HepG2 (cell line): ENCODE measurements around the gene EPHB3. TPM values are rescaled to one million over a fixed set of nuclear protein-coding genes. Genes with fewer than 3 reads are reported as not detected.
A peak's percentile ranks its signal among the peaks of the same experiment; 100 is the strongest.

ENCODE experiments used
- ATAC-seq: fragments of 200-7000 bp; cut with Tn5 transposase; 3 replicates; pipeline ENCODE4 v1.9.1; 2020; ENCODE audit warnings: mild to moderate bottlenecking, moderate library complexity
- BruUV-seq: library from RNA; stranded (reverse); fragments of 400-500 nt; replicated peaks from 2 replicates; lab custom pipeline; 2021; lab: Mats Ljungman, UMichigan
- CTCF ChIA-PET: fragments of 300-600 bp; formaldehyde crosslinking; extraction: SDS; loops from one replicate; lab custom pipeline; 2021; ENCODE audit warnings: low total read pairs, inconsistent platforms, low intra/inter-chr PET ratio; lab: Yijun Ruan, JAX
- POLR2A ChIA-PET: fragments of 350-600 bp; sonication (Branson Sonifier 250); formaldehyde crosslinking; loops from one replicate; lab custom pipeline; 2020; ENCODE audit warnings: antibody characterized with exemption, inconsistent platforms; lab: Yijun Ruan, JAX
- DNase-seq: peaks from one replicate; pipeline ENCODE4 v3.0.0-alpha.2; 2015; ENCODE audit warnings: low spot score
- FAIRE-seq: peaks from 3 replicates; lab custom pipeline; 2011; peaks lifted over from hg19 to GRCh38; lab: Jason Lieb, UNC
- H2AFZ ChIP-seq: one replicate; pipeline ENCODE4 v1.6.1; 2011; ENCODE audit warnings: low read length, inconsistent platforms
- H3K27ac ChIP-seq: fragments of 300-600 bp; 3 replicates; pipeline ENCODE4 v1.8.0; 2011; ENCODE audit warnings: mixed run types, mild to moderate bottlenecking, mixed read lengths, low read length, inconsistent platforms; ENCODE audit not compliant: insufficient read depth; ENCODE audit errors: extremely low read length
- H3K27me3 ChIP-seq, 2 experiments: fragments of 200-600 bp in 1 of 2; 2 replicates in 1 of 2; 3 replicates in 1 of 2; pipeline versions ENCODE4 v1.6.0 to v1.8.0; 2011; ENCODE audit warnings: low read length in 2 of 2, mild to moderate bottlenecking in 2 of 2, moderate library complexity in 2 of 2, inconsistent platforms in 1 of 2; ENCODE audit not compliant: insufficient read depth in 2 of 2, control insufficient read depth in 1 of 2
- H3K36me3 ChIP-seq, 2 experiments: fragments of 200-600 bp in 1 of 2; replicated peaks in 1 of 2; 2 replicates in 1 of 2; 3 replicates in 1 of 2; pipeline versions ENCODE4 v1.5.1 to v1.8.0; 2011; ENCODE audit warnings: low read length in 2 of 2, inconsistent platforms in 1 of 2; ENCODE audit not compliant: insufficient read depth in 2 of 2, control insufficient read depth in 1 of 2
- H3K4me1 ChIP-seq: 2 replicates; pipeline ENCODE4 v1.5.1; 2012; ENCODE audit warnings: low read length, inconsistent platforms; ENCODE audit not compliant: insufficient read depth
- H3K4me2 ChIP-seq: 2 replicates; pipeline ENCODE4 v1.6.0; 2011; ENCODE audit warnings: low read depth, low read length, inconsistent platforms
- H3K4me3 ChIP-seq, 3 experiments: fragments of 200-600 bp in 1 of 3; sonication (generic), shearing (Covaris generic) in 1 of 3; replicated peaks in 1 of 3; 2 replicates each; pipeline ENCODE4 v1.5.1; 2011 to 2016; ENCODE audit warnings: low read length in 3 of 3, inconsistent platforms in 2 of 3, low read depth in 2 of 3, mild to moderate bottlenecking in 2 of 3, control low read depth in 1 of 3, mixed read lengths in 1 of 3; ENCODE audit not compliant: insufficient read depth in 1 of 3
- H3K79me2 ChIP-seq: one replicate; pipeline ENCODE4 v1.6.1; 2011; ENCODE audit warnings: low read length, inconsistent platforms; ENCODE audit not compliant: insufficient read depth
- H3K9ac ChIP-seq: 2 replicates; pipeline ENCODE4 v1.6.0; 2011; ENCODE audit warnings: mild to moderate bottlenecking, low read depth, low read length, inconsistent platforms; ENCODE audit not compliant: insufficient read depth
- H3K9me3 ChIP-seq: 2 replicates; pipeline ENCODE4 v1.5.1; 2012; ENCODE audit warnings: mild to moderate bottlenecking, low read length
- H4K20me1 ChIP-seq: 2 replicates; pipeline ENCODE4 v1.6.0; 2011; ENCODE audit warnings: inconsistent platforms, mild to moderate bottlenecking, low read length, moderate library complexity; ENCODE audit not compliant: insufficient read depth
- MAFF ChIP-seq: IDR thresholded peaks from 2 replicates; pipeline ENCODE4 v1.6.1; 2011; ENCODE audit warnings: low read depth, low read length, improper control_type of control experiment
- POLR2AphosphoS5 ChIP-seq: IDR thresholded peaks from 2 replicates; pipeline ENCODE4 v1.6.1; 2012; ENCODE audit warnings: low read depth, low read length
- TBX2 ChIP-seq: sonication (generic); formaldehyde crosslinking; IDR thresholded peaks from 2 replicates; pipeline ENCODE4 v1.5.0; 2020; ENCODE audit warnings: missing genetic modification reagents, mild to moderate bottlenecking, borderline replicate concordance
- ZKSCAN1 ChIP-seq: fragments of 150-350 bp; IDR thresholded peaks from 2 replicates; pipeline ENCODE4 v1.6.1; 2014; ENCODE audit warnings: low read length
- ZNF441 ChIP-seq: sonication (generic); formaldehyde crosslinking; IDR thresholded peaks from 2 replicates; pipeline ENCODE4 v1.7.0; 2021; ENCODE audit warnings: missing genetic modification reagents, borderline replicate concordance
- ZNF660 ChIP-seq: sonication (generic); formaldehyde crosslinking; IDR thresholded peaks from 2 replicates; pipeline ENCODE4 v1.5.1; 2020; ENCODE audit warnings: mild to moderate bottlenecking, low read depth, missing genetic modification reagents, borderline replicate concordance
- ZNF879 ChIP-seq: sonication (generic); formaldehyde crosslinking; IDR thresholded peaks from 2 replicates; pipeline ENCODE4 v1.8.1; 2023; ENCODE audit warnings: missing genetic modification reagents
- WGBS: methylation state at CpG from one replicate; pipeline ENCODE4 v1.1.6; 2017; ENCODE audit warnings: low lambda C conversion rate; 5-methylcytosine and 5-hydroxymethylcytosine counted together
- in situ Hi-C: cut with HindIII; loops from 2 replicates; pipeline ENCODE4 v1.10.0; 2017; ENCODE audit warnings: low pct_unique_long_range_greater_than_20kb; ENCODE audit not compliant: extremely low pct_ligation_motif_present
- intact Hi-C: fragments of 100-400 bp; cut with micrococcal nuclease; formaldehyde crosslinking; loops from one replicate; pipeline ENCODE4 v1.10.0; 2022; ENCODE audit not compliant: unreplicated experiment
- polyA plus RNA-seq, 8 experiments: library from polyadenylated mRNA; depleted of rRNA in 3 of 8; stranded (reverse) in 7 of 8; unstranded in 1 of 8; fragments of >200 nt; fragmentation: Illumina TruSeq in 4 of 8; extraction: Trizol in 4 of 8; gene quantifications; 2 replicates each; pipeline versions ENCODE4 v1.2.1 to v1.2.3, GENCODE V29; 2011 to 2016; ENCODE audit warnings: low read depth in 4 of 8, missing spikeins in 1 of 8, mixed read lengths in 1 of 8; ENCODE audit not compliant: insufficient read depth in 1 of 8
- total RNA-seq, 5 experiments: library from RNA; depleted of rRNA; stranded (reverse); fragments of >200 nt; fragmentation: Illumina TruSeq; extraction: Trizol; gene quantifications; 2 replicates each; pipeline ENCODE4 v1.2.3, GENCODE V29; 2016; ENCODE audit warnings: low read depth in 1 of 5
- TF ChIP-seq, protein P1 (sequence below): sonication (generic); formaldehyde crosslinking; IDR thresholded peaks from 2 replicates; pipeline ENCODE4 v1.4.0; 2020; ENCODE audit warnings: mild to moderate bottlenecking, missing genetic modification reagents

EPHB3 gene
- total and polyA plus RNA-seq, 2 of the 13 experiments (the other 11 are each of a cell fraction or from before 2014, with no cell fraction given) = 0.01 TPM; not detected in 1

DNA sequence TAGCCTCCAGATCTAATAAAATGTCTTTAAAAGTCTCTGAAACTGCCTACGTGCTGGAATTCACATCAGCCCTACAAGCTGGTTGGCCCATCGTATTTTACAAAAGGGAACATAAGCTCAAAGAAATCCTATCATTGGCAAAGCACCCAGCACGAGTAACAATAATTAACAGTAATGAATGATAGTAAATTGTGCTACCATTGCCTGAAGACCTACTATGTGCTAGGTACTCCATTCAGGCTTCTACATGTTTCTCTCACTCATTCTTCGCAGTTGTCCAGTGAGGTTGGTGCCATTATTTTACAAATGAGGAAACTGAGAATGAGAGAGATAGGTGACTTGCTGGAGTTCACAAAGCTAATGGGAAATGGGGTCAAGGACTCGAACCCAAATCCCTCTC lies 7.1 kb upstream of the EPHB3 start:
- intact Hi-C loops = no loop called here
- no peak for FAIRE-seq
- H3K4me2 ChIP-seq = no peak overlapping the region
- no peak for DNase-seq
- no peak for ATAC-seq
- H3K4me3 ChIP-seq = no peak overlapping the region
- H4K20me1 ChIP-seq = no peaks in the 10 kb centered on the region
- no peaks in the 10 kb centered on the region for H3K9me3 ChIP-seq
- no peak overlapping the region for H3K27ac ChIP-seq
- 27% methylated on average over 5 of the region's 5 CpGs for WGBS
- peaks cover 8% of the 10 kb centered on the region for H3K4me1 ChIP-seq
- CTCF ChIA-PET = no interaction called here
- in situ Hi-C loops = no loop called here
- H3K36me3 ChIP-seq = no peaks in the 10 kb centered on the region
- no TSS peak for BruUV-seq
- H3K27me3 ChIP-seq = peaks cover 6 to 81% of the 10 kb centered on the region in 2 experiments
- H3K9ac ChIP-seq = no peak overlapping the region
- H3K79me2 ChIP-seq = no peaks in the 10 kb centered on the region
- TF ChIP-seq TBX2 (no peak), POLR2AphosphoS5 (no peak), ZNF879 (CRISPR knock-in tag) (no peak), MAFF (no peak), ZKSCAN1 (peak; percentile 65; the same call in 1 of the 2 replicates), ZNF441 (CRISPR knock-in tag) (no peak), ZNF660 (CRISPR knock-in tag) (no peak)
- TF ChIP-seq, protein P1, sequence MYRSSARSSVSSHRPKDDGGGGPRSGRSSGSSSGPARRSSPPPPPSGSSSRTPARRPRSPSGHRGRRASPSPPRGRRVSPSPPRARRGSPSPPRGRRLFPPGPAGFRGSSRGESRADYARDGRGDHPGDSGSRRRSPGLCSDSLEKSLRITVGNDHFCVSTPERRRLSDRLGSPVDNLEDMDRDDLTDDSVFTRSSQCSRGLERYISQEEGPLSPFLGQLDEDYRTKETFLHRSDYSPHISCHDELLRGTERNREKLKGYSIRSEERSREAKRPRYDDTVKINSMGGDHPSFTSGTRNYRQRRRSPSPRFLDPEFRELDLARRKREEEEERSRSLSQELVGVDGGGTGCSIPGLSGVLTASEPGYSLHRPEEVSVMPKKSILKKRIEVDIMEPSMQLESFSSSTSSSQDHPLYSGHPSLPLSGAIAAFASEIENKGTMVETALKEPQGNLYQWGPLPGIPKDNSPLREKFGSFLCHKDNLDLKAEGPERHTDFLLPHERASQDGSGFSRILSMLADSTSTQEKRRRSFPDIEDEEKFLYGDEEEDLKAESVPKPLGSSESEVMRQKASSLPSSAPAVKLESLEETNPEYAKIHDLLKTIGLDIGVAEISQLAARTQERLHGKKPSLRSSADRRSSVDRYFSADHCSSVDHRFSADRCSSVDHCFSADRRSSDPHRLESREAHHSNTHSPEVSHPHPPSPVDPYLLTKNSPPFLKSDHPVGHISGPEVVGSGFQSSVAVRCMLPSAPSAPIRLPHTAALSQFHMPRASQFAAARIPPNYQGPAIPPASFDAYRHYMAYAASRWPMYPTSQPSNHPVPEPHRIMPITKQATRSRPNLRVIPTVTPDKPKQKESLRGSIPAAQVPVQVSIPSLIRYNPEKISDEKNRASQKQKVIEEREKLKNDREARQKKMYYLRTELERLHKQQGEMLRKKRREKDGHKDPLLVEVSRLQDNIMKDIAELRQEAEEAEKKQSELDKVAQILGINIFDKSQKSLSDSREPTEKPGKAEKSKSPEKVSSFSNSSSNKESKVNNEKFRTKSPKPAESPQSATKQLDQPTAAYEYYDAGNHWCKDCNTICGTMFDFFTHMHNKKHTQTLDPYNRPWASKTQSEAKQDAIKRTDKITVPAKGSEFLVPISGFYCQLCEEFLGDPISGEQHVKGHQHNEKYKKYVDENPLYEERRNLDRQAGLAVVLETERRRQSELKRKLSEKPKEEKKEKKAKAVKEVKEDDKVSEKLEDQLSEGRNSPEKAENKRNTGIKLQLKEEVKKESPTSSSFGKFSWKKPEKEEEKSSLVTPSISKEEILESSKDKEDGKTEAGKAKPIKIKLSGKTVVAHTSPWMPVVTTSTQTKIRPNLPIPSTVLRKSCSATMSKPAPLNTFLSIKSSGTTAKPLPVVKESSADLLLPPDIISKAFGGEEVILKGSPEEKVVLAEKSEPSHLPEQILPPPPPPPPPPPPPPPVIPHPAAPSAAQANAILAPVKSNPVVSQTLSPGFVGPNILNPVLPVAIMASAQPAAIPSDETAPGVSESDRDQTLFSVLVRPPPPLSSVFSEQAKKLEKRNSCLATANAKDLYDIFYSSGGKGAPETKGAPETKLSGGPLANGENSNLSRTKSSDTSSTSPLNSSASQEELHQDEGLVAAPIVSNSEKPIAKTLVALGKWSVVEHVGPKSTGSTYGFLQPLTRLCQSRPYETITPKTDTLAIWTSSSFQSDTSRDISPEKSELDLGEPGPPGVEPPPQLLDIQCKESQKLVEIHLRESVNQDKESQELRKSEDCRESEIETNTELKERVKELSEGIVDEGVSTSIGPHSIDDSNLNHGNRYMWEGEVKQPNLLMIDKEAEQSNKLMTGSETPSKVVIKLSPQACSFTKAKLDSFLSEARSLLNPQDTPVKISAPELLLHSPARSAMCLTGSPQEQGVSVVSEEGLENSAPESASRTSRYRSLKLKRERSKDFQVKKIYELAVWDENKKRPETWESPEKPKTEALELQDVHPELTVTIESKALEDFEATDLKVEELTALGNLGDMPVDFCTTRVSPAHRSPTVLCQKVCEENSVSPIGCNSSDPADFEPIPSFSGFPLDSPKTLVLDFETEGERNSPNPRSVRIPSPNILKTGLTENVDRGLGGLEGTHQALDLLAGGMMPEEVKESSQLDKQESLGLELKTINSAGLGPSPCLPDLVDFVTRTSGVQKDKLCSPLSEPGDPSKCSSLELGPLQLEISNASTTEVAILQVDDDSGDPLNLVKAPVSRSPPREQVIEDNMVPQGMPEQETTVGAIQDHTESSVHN (CRISPR knock-in tag) = no peak
- POLR2A ChIA-PET = no interaction called here
- no peak overlapping the region for H2AFZ ChIP-seq
